Mucosa of gallbladder (tissue), 1 donor: Measurements from ENCODE around the gene SFXN2. TPM values are rescaled to one million over a fixed set of nuclear protein-coding genes. Genes with fewer than 3 reads are reported as not detected.

ENCODE experiments used
- DNase-seq: peaks from one replicate; pipeline ENCODE4 v3.0.0-alpha.2; 2020; ENCODE audit warnings: low spot score
- total RNA-seq: library from RNA; stranded (reverse); gene quantifications from one replicate; pipeline ENCODE4 v1.2.1, GENCODE V29; 2021
- donor health status: DM: no; HTN: no; CAD: no.

SFXN2 gene
- total RNA-seq, 1 donor from 2014 or later = 6.4 TPM

DNA sequence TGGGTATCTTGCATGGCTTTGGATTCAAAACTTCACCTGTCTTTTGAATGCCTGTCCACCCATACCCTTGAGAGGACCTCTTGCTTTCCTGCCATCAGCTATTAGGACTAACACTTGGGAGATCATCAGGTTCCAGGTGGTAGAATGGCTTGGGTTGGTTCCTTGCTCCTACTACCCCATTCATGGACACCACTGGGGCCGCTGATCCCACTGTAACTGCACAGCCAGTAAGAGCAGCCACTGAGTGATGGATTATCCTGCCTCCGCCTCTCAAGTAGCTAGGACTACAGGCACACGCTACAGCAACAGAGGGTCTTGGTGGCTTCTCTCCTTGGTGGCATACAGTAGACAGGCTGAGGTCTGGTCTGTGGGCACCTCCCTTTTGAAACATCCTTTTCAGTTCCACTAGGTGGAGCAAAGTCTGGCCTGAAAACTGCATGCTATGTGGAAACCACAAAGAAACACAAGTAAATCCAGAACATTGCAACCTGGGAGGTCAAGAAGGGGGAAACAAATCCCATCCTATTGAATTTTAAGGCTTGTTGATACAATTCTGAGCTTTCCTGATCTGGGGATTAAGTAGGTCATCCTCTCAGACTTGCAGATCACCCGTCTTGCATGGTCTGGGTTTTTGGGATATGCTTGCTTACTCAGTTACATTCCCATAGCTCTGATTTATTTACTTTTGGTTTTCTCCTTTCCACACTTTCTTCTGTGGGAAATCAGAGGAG, 38.7 kb downstream of the SFXN2 start:
- DNase-seq = no peak

DNA sequence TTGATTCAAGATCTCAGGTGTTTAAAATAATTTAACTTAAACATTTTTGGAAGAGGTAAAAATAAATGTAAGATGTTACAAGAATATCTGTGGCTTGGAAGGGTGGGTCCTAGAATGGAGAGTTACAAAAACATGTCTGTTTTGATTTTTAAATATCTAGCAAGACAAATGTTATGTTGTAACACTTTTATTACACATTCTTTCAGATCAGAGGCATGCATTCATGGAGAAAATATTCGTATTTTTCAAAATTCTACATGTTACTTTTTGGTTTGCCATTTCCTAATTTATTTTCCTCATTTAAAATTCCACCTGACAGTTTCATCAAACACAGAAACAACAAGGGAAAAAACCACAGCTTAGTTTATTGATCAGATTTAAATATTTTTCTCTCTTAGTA, 39.3 kb downstream of the SFXN2 start:
- no peak for DNase-seq

DNA sequence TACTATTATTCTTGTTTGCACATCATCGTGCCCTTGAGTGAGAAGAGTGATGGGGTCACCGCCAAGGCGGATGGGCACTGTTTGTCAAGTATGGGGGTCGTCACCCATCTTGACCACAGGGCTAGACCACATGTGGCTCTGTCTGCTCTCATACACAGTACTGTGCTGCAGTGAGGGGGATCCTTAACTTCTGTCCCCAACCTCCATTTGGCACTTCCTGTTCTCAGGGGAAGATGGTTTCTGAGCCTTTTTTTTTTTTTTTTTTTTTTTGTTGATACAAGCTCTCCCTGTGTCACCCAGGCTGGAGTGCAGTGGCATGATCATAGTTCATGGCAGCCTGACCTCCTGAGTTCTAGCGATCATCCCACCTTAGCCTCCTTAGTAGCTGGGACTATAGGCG, 42.9 kb downstream of the SFXN2 start:
- no peak for DNase-seq

DNA sequence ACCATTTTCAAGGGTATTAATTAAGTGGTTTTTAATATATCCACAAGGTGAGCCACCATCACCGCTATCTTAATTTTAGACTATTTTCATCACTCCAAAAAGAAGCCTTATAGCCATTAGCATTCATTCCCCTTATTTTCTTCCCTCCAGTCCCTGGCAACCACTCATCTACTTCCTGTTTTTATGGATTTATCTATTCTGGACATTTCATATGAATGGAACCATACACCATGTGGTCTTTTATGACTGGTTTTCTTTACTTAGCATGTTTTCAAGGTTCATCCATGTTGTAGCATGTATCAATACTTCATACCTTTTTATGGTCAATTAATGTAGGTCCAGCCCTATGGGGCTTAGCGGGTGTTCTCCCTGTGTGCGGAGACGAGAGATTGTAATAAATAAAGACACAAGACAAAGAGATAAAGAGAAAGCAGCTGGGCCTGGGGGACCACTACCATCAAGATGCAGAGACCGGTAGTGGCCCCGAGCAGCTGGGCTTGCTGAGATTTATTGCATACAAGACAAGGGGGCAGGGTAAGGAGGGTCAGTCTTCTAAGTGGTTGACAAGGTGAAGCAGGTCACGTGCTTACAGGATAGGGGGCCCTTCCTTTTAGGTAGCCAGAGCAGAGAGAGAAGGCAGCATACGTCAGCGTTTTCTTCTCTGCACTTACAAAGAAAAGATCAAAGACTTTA, 44.0 kb downstream of the SFXN2 start:
- no peak for DNase-seq

DNA sequence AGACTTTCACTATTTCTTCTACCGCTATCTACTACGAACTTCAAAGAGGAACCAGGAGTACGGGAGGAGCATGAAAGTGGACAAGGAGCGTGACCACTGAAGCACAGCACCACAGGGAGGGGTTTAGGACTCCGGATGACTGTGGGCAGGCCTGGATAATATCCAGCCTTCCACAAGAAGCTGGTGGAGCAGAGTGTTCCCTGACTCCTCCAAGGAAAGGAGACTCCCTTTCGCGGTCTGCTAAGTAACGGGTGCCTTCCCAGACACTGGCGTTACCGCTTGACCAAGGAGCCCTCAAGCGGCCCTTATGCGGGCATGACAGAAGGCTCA, 44.5 kb downstream of the SFXN2 start:
- peak; percentile 54 for DNase-seq

DNA sequence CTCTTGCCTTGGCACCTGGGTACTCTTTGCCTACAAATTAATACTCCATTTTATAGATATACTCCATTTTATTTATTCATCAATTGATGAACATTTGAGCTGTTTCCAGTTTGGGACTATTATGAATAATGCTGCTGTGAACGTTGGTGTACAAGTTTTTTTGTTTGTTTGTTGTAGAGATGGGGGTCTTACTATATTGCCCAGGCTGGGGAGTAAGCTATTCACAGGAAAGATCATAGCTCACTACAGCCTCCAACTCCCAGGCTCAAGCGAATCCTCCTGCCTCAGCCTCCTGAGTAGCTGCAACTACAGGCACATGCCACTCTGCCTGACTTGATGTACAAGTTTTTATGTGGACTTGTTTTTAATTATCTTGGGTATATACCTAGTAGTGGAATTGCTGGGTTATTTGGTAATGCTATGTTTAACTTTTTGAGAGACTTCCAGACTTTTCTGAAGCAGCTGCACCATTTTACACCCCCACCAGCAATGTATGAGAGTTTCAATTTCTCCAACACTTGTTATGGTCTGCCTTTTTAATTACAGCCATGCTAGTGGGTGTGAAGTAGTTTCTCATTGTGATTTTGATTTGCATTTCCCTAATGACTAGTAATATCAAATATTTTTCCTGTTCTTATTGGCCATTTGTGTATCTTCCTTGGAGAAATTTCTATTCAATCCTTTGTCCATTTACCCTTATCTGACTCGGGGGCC, 45.2 kb downstream of the SFXN2 start:
- no peak for DNase-seq

DNA sequence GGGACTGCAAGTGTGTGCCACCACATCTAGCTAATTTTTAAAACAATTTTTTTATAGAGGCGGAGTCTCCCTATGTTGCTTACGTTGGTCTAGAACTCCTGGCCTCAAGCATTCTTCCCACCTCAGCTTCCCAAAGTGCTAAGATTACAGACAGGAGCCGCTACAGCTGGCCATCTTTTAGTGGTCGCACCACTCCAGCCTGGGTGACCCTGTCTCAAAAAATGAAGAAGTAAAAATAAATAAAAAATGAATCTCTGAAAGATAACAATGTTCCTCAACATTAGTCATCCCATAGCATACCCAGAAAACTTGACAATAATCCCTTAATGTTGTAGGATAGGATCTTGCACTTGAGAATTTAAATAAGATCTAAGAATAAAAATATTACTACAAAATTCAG, 47.5 kb downstream of the SFXN2 start:
- no peak for DNase-seq

DNA sequence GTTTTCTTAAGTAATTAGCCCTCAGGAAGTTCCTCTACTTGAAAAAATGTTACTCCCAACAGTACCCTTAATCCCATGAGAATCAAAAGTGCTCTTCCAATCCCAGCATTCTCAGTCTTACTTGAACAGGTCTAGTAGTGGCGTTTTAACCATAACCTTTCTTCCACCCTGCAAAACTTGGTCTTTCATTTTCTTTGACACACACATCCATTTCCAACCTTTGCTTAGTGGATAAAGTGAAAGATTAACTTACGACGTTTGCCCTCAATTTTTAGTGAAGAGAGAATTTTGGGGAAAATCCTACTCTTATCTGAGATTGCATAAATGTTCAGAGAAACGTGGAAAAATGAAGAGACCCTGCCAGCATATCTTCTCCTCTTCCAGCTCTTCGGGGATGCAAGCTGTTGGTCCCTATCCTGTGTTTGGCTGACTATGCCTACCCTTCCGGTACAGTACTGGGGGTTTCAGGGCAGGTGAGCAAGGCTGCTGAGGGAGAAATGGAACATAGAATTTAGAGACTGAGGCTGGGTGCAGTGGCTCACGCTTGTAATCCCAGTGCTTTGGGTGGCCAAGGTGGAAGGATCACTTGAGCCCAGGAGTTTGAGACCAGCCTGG, 48.1 kb downstream of the SFXN2 start:
- no peak for DNase-seq

DNA sequence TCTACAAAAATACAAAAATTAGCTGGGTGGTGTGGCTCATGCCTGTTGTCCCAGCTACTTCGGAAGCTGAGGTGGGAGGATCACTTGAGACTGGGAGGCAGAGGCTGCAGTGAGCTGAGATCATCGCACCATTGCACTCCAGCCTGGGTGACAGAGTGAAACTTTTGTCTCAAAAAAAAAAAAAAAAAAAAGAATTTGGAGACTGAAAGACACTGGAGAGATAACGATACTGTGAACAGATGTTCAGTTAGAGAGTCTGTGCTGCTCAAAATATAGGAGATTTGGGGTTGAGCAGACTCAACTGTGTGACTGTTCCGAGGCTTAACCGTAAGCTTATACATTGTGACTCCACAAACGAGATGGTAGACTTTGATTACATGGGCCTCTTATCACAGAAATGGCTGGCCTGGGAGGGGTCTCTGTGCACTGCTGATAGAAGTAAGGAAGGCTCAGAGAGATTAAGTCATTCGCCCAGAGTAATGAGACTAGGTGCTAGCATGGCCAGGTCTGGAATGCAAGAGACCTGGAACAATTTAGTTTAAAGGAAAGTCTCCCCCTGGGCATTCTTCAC, 48.7 kb downstream of the SFXN2 start:
- no peak for DNase-seq

DNA sequence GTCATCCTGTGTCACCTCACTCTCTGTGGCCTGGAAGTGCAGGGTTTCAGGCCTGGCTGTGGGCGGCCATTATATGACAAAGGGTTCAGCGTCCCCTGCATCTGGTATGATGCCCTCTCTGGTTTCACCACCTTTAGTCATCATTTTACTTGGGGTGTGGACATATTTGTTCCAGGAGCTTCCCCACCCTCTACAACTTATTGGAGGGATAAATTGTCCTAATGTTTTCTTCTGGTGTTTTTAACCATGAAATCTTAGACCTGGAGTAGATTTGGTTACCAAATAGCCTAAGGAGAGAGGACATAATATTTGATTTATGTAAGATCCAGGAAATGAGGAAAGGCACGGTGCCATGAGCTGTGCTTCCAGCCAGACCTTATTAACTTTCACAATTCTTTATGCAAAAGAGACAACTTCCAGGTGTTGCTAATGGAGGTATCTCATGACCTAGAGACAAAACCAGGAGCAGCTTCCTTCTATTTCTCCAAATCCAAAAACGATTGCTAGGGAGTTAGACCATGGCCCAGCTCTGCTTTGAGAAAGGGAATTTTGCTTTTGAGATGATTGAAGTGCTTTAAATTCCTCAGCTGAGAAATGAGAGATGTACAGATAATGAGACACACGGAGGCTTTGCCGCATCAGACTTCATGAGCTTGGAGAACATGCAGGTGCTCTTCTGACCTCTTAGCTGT, 50.2 kb downstream of the SFXN2 start:
- no peak for DNase-seq

DNA sequence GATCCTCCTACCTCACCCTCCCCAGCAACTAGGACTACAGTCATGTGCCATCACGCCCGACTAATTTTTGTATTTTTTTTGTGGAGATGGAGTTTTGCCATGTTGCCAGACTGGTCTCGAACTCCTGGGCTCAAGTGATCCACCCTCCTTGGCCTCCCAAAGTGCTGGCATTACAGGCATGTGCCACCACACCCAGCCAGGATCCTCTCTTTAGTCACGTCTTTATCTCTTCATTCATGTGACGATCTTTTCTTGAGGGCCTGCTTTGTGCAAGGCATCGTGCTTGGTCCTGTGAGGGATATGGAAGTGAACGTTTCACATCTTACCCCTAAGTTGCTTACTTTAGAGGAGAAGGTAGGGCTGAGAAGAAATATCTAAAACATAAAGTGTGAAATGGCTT, 50.9 kb downstream of the SFXN2 start:
- DNase-seq = no peak

DNA sequence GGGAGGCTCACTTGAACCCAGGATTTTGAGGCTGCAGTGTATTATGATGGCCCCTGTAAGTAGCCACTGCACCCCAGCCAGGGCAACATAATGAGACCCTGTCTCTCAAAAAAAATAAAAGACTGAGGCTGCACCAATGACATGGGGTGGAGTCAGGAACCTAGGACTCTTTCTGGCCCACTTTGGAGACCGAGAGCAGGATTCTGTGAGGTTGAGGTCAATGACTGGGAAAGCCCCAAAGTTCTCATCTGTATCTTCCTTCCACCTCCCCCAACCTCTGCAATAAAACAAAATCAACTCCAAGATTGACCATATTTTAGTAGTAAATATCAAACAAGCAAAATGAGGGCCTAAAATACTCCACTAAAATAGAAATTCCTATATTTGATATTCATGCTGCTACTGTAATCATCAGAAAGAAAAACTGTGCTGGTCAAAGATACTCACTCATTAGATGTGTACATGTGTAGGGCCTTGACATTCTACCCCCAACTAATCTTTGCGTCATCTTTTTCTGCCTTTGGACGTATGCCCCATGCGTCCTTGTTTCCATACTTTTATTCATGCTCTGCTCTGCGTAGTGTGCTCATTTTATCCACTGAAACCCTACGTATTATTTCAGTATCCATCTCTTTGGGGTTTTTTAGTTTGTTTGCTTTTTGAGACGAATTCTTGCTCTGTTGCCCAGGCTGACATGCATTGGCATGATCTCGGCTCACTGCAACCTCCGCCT, 53.2 kb downstream of the SFXN2 start:
- no peak for DNase-seq

DNA sequence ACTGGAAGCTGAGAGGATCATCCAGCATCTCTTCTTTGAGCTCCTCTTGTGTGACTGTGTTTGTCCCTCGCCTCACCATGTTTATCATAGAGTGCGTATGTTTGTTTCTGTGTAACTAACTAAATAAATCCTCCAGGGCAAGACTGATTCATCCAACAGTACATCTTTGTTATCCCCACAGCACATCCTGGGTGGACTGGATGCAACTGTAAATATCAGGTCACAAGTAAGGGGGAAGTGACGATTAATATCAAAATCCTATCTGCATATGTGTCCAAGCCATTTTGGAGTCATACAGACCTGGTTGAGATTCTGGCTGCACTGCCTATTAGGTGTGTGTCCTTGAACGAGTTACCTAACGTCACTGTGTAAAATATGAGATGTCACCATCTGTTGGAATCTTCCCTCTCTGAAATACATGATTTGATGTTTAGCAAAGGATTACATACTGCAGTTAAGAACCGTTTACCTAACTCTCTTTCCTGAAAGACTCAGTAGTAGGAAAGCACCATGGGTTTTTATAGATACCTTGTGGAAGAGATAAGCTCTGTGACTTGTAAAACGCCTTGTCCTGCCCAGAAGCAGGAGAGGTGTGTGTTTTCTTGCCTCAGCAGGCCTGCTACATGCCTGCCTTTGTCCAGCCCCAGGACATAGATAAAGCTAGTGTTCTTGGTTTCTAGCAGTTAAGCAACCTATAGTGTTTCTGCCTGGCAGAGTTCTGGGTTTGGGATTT, 55.1 kb downstream of the SFXN2 start:
- DNase-seq = no peak

DNA sequence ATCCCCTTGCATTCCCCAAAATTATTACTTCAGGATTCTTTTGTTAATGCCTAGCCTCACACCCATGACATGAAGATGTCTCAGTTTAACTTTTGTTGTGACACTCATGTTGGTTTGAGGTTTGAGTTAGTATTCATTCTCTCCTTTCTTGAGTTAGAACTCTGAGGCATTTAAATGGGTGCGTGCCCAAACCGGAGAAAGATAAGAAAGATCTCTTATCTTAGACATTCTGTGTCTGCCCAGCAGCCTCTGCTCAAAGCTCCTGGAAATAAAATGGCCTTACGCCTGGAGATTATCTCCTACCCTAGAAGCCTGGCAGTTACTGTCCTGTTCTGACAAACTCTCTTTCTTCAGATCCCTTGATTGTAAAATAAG, 55.7 kb downstream of the SFXN2 start:
- no peak for DNase-seq

DNA sequence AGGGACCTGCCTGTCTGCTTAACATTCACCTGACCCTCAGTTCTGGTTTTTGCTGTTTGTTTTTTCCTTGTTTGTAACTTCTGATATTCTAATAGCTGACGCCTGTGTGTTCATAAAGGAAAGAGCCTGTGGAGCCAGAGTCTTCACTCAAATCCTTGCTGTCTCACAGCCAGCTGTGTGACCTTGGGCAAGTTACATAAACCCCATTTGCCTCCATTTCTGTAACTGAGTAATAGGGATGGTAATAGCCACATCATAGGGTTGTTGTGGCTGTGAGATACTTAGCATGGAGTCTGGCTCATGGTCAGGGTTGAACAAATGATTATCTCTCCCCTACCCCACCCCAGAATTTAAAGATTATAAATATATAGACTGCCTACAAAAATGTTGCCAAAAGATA, 56.4 kb downstream of the SFXN2 start:
- no peak for DNase-seq

DNA sequence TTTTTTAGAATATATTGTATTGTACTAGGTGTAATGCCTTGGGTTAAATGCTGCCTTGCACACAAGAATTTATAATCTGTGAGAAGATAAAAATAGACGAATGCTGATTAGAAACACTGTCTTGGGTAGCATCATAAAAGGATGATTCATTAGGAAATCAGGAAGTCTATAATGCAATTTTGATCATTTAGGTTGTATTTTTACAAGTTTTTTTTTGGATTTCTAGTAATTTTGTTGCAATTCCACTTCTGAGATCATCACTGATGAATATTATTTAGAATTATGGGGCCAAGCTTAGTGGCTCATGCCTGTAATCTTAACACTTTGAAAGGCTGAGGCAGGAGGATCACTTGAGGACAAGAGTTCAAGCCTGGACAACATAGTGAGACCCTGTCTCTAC, 58.9 kb downstream of the SFXN2 start:
- DNase-seq = no peak

DNA sequence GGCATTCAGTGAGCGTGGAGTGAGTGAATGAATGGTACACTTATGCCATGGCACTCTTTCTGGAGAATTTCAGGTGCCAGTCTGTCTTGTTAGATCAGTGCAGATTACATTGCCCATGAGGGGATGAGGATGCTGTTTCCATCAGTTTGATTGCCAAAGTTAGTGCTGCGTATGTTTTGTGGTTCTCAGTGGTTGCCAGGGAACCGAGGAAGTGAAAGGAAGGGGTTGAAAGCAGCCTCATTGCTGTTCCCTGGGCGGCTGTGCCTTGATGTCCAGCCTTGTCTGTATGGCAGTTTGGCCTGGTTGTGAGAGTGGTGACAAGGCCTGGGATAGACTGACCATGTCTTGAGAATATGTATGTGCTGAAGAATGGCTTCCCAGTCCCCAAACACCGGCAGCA, 59.5 kb downstream of the SFXN2 start:
- peak; percentile 33 for DNase-seq

DNA sequence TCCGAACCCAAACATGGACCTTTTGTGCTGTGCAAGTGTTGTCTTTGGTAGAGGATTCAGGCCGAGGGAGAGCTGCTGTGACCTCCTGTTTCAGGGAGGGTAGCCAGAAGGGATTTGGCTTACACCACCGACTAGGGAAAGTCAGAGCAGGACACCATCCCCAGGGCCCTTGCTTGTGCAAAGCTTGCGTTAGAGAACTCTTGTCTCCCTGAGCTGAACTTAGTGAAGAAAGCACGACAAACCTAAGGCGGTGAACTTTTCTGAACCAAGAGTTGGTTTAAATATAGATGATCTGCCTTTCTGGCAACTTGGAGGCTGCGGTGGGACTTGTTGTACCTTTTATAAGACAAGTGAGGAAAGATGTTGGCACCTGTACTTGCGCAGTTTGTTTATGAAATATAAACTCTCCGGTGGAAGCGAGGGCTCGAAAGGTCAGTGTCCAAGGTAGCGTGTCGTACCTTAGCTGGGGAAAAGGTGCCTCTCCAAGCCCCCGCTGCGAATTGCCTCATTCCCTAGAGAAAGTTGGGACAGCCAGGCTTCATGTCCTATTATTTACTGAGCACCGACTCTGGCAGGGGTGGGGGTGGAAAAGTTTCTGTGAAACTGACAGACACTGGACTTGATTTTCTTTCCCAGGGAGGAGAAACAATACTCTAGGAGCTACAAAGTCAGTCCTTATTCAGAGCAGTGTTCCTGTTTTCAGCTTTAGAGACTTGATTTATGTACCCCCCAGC, 60.9 kb downstream of the SFXN2 start:
- peak; percentile 33 for DNase-seq

DNA sequence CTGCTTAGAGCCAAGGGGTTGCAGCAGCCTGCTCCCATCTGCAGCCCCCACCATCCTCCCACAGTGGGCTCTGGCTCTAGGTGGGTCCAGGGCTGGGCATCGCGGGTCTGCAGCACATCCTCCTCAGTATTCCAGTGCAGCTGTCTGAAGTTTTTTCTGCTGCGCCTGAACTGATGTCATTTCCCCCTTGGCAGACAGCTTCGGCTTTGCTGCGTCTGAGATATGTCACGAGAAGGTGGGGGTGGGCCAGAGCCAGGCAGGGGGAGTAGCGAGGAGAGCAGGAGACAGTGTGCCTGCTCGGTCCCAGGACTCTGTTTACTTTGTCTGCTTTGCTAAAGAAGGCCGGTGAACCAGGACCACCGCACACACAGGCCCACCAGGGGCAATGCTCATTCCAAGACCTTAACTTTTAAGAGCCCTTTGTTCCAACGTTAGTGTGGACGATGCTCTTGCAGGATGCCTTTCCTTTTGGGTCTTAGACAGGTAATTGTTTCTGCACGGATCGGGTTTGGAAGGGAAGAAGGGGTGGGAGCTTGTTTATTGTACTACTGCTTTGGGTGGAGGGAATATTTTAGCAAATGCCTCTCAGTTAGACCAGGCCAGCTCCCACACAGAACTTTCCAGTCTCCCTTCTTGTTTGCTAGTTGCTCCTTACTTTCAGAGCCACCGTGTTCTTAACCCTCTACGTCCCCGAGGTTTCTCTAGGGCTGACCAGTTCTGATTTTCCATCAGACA, 61.7 kb downstream of the SFXN2 start:
- DNase-seq = peak; percentile 80
